GM12801 (cell line): ENCODE results near the gene ST3GAL4.

Source experiments
- CTCF ChIP-seq: IDR thresholded peaks from one replicate; pipeline ENCODE4 v1.5.1; 2011; ENCODE audit warnings: control low read depth; ENCODE audit not compliant: insufficient read length; ENCODE audit errors: extremely low read depth

The ST3GAL4 gene

GRCh38 chr11:126380909-126381308 is 25.4 kb downstream of the ST3GAL4 start:
- TF ChIP-seq CTCF, result no peak

- no peak for TF ChIP-seq CTCF
Observed at GRCh38 chr11:126383339-126384335, 28.2 kb downstream of the ST3GAL4 start.

GRCh38 chr11:126384449-126385070 is 29.1 kb downstream of the ST3GAL4 start:
- no peak for TF ChIP-seq CTCF

- TF ChIP-seq CTCF, result no peak
Observed at GRCh38 chr11:126385991-126386728, 30.7 kb downstream of the ST3GAL4 start.

GRCh38 chr11:126387857-126388256 is 32.4 kb downstream of the ST3GAL4 start:
- TF ChIP-seq CTCF, result no peak

- TF ChIP-seq CTCF, result no peak
Observed at GRCh38 chr11:126390272-126390867, 34.9 kb downstream of the ST3GAL4 start.
